ENCODE measurements around the gene RUNX2. TPM values are rescaled to one million over a fixed set of nuclear protein-coding genes. Genes with fewer than 3 reads are reported as not detected.

RUNX2 gene
- total and polyA plus RNA-seq, 9 of the 15 experiments (the other 6 are each of a cell fraction or from before 2014, with no cell fraction given) = 0.29 to 1.00 (median 0.43) TPM

GRCh38 chr6:45635284-45635867, 307.2 kb downstream of the RUNX2 start:
- Histone ChIP-seq H3K27ac (ENCODE audit: extremely low read depth, low read depth, low read length) (no peak overlapping the region), H3K27me3 (ENCODE audit: control insufficient read depth in 2 of 2, insufficient read depth in 2 of 2, low read length in 2 of 2) (peaks cover 9 to 10% of the 10 kb centered on the region in 2 experiments; a peak in 4 of 5 replicates), H3K9ac (ENCODE audit: insufficient read depth in 1 of 2, low read depth in 2 of 2, low read length in 2 of 2) (no peak overlapping the region), H3K36me3 (ENCODE audit: control insufficient read depth, insufficient read depth, low read length) (no peaks in the 10 kb centered on the region), H3K4me1 (replicated peaks in 1 of 2; ENCODE audit: control insufficient read depth in 2 of 2, insufficient read depth in 2 of 2, low read length in 2 of 2) (no peaks in the 10 kb centered on the region), H4K20me1 (replicated peaks; ENCODE audit: control insufficient read depth, insufficient read depth, low read length) (no peaks in the 10 kb centered on the region), H3K9me3 (replicated peaks; ENCODE audit: control insufficient read depth, insufficient read depth, low read depth, low read length) (no peaks in the 10 kb centered on the region), H3K4me3 (no peak overlapping the region), H3K9me1 (ENCODE audit: control insufficient read depth, insufficient read depth, low read length) (no peaks in the 10 kb centered on the region), H3K79me2 (ENCODE audit: control insufficient read depth, insufficient read depth, low read length) (no peaks in the 10 kb centered on the region), H2AFZ (ENCODE audit: low read depth, low read length) (no peak overlapping the region), H3K4me2 (ENCODE audit: insufficient read depth, low read length) (no peak overlapping the region)
- under 1% methylated on average over 8 of the region's 8 CpGs for WGBS (ENCODE audit: insufficient coverage, low coverage, missing lambda C conversion rate)
- FAIRE-seq (no peak), DNase-seq (ENCODE audit: extremely low read depth in 1 of 4, low spot score in 3 of 4) (no peak), ATAC-seq (no peak)
- no TSS peak for BruUV-seq (replicated peaks)
- intact Hi-C loops (cut with micrococcal nuclease) (no loop called here), in situ Hi-C loops (cut with MboI) (no loop called here)
- CTCF ChIA-PET (ENCODE audit: low intra/inter-chr PET ratio) = no interaction called here
- POLR2A ChIA-PET = no interaction called here
- TF ChIP-seq RBM14 (IDR thresholded peaks at IDR 0.05; ENCODE audit: borderline replicate concordance, insufficient read depth, low read depth, low read length) (no peak), AFF1 (IDR thresholded peaks at IDR 0.05; ENCODE audit: low read depth in 1 of 2, partially characterized antibody in 2 of 2) (no peak), HDAC2 (IDR thresholded peaks at IDR 0.05) (no peak), PURB (CRISPR knock-in tag; IDR thresholded peaks at IDR 0.05; ENCODE audit: low read depth) (no peak), SMAD1 (IDR thresholded peaks at IDR 0.05; ENCODE audit: low read depth, low read length, partially characterized antibody) (no peak), TBP (optimal IDR thresholded peaks at IDR 0.05; ENCODE audit: low read depth, low read length) (no peak), PML (IDR thresholded peaks at IDR 0.05; ENCODE audit: low read length) (no peak), KAT7 (CRISPR knock-in tag; IDR thresholded peaks at IDR 0.05; ENCODE audit: borderline replicate concordance) (no peak), ARID3B (CRISPR knock-in tag; IDR thresholded peaks at IDR 0.05; ENCODE audit: borderline replicate concordance) (no peak), FOXJ2 (tag; IDR thresholded peaks at IDR 0.05) (no peak)

All from K562 (cell line).